GM18951 (cell line): ENCODE results near the gene ZNF787.

Experiments used
- POLR2A ChIP-seq: IDR thresholded peaks from 4 replicates; pipeline ENCODE4 v1.6.1; 2011; ENCODE audit warnings: mild to moderate bottlenecking; ENCODE audit not compliant: insufficient read length, insufficient read depth; ENCODE audit errors: extremely low read depth
- in situ Hi-C: fragments of 300-500 bp; cut with MboI; formaldehyde crosslinking; loops from one replicate; pipeline ENCODE4 v1.12.0; 2022; ENCODE audit warnings: low sequenced_read_pairs, mixed read lengths, inconsistent platforms; ENCODE audit not compliant: unreplicated experiment

The ZNF787 gene

DNA sequence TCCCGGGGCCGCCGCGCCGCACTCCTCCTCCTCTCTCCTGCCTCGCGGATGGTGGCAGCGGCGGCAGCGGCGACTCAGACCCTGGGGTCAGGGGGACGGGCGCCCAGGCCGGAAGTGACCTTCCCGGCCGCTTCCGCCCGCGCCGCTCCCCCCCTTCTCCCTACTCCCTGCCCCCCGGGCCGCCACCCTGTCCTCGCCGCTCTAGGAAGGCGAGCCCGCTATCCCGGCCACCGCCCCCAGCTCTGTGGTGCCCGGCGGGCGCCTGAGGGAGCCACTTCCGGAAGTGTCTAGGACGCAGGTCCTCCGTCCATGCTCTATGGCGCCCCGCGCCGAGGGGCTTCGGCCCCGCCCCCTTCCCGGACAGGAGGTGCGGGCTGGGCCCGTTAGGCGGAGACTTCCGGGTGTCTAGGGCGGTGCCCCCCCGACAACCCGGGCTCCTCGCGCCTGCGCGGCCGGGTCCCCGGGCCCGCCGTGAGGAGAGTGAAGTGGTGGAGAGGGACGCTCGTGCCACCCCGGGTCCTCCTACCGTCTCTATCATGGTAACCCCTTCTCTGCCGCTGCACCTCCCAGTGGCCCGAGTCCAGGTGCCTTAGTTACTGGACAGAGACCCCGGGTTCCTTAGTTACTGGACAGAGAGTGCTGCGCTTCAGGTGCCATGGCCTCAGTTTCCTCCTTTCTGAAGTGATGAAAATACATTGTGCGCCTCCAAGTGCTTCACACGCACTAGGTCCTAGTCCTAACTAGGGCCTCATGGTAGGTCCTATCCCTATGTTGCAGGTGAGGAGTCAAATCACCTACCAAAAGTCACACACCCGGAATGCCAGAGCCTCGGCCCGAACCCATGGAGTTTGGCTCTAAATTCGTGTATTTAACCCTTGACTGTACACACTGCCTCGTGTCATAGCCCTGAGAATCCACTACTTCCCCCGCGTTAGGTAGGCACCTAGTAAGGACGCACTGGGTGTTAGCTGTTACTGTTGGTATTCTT is at the start of gene ZNF787:
TSS of gene ZNF787 (minus strand) at position 116 of the 988 bp plus-strand sequence. CDS start 18,078 bp downstream, outside the sequence.
- in situ Hi-C loops: no loop called here

GRCh38 chr19:56170261-56170660 is 49.2 kb upstream of the ZNF787 start:
- in situ Hi-C loops: no loop called here
- no peak for TF ChIP-seq POLR2A

More for the DNA sequence above, at the start of gene ZNF787:
- TF ChIP-seq POLR2A: peak; percentile 81

DNA sequence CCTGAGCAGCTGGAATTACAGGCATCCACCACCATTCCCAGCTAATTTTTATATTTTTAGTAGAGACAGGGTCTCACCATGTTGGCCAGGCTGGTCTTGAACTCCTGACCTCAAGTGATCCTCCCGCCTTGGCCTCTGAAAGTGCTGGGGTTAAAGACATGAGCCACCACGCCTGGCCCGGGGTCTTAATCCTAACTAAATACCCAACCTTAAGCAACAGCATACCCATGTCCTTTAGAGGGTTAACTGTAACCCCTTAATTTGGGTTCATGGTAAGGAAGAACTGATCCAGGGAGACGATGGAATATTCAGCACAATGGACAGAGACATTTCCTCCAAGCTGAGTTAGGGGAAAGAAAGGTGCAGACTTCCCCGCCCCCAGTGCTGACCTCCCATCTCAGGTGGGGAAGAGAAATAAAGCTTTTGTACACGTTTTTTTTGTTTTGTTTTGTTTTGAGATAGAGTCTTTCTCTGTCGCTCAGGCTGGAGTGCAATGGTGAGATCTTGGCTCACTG is 46.0 kb upstream of the ZNF787 start:
- TF ChIP-seq POLR2A: no peak

DNA sequence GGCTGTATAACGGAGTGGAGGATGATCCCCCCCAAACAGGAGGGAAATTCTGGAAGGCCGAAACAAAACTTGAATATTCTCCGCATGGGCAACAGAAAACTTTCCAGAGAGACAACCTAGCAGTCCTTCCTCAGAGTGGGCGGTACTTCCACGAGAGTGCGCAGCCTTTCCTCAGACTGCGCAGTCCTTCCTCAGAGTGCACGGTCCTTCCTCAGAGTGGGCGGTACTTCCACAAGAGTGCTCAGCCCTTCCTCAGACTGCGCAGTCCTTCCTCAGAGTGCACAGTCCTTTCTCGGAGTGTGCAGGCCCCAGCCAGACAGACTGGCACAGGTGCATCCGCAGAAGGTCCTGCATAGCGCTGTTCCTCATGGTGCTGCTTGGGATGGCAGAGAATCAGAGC is 42.0 kb upstream of the ZNF787 start:
- no peak for TF ChIP-seq POLR2A
- in situ Hi-C loops: no loop called here

More for the DNA sequence above, 46.0 kb upstream of the ZNF787 start:
- in situ Hi-C loops: loop anchor here (5.0 kb wide), 1 partner anchor 90 kb away; no protein-coding TSS in a partner anchor

GRCh38 chr19:56162258-56162657 is 41.2 kb upstream of the ZNF787 start:
- in situ Hi-C loops: no loop called here
- TF ChIP-seq POLR2A: no peak

DNA sequence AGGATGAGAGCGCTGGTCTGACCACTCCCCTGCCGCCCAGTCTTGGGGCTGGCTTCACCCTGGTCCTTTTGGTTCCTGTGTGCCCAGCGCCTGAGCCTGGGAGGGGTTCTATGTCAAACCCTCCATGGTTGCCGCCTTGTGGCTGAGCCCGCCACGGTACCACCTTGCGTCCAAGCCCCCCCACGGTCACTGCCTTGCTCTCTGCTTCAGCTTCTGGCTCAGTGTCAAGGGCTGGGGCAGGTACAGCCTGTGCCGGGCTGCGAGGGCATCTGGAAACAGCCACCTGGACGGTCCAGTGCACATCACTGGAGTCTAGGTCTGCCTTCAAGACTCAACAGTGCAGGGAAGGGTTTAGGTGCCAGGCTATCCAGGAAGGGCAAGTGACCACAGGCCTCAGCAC is 40.4 kb upstream of the ZNF787 start:
- in situ Hi-C loops: no loop called here
- TF ChIP-seq POLR2A: no peak

DNA sequence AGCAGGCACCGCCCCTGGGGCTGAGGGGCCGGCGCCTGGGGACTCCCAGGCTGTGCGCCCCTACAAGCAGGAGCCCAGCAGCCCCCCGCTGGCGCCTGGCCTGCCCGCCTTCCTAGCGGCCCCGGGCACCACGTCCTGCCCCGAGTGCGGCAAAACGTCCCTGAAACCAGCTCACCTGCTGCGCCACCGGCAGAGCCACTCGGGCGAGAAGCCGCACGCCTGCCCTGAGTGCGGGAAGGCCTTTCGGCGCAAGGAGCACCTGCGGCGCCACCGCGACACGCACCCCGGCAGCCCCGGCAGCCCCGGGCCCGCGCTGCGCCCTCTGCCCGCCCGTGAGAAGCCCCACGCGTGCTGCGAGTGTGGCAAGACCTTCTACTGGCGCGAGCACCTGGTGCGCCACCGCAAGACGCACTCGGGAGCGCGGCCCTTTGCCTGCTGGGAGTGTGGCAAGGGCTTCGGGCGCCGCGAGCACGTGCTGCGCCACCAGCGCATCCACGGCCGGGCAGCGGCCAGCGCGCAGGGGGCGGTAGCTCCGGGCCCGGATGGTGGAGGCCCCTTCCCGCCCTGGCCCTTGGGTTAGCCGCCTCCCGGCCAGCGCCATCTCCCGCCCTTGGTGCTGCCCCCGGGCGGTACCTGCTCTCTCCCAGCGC is 38.7 kb upstream of the ZNF787 start:
- in situ Hi-C loops: no loop called here
- no peak for TF ChIP-seq POLR2A

DNA sequence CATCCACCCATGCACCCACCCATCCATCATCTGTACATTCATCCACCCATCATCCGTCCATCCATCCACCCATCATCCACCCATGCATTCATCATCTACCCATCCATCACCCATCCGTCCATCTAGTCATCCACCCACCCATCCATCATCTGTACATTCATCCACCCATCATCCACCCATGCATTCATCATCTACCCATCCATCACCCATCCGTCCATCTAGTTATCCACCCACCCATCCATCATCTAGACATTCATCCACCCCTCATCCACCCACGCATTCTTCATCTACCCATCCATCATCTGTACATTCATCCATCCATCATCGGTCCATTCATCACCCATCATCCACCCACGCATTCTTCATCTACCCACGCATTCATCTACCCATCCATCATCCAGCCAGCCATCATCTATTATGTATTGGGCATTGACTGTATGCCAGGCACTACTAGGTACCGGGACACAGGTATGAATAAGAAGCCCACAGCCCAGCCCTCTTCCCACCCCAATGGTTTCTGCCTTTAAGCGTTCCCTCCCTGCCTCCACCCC is 38.0 kb upstream of the ZNF787 start:
- no peak for TF ChIP-seq POLR2A
- in situ Hi-C loops: no loop called here

DNA sequence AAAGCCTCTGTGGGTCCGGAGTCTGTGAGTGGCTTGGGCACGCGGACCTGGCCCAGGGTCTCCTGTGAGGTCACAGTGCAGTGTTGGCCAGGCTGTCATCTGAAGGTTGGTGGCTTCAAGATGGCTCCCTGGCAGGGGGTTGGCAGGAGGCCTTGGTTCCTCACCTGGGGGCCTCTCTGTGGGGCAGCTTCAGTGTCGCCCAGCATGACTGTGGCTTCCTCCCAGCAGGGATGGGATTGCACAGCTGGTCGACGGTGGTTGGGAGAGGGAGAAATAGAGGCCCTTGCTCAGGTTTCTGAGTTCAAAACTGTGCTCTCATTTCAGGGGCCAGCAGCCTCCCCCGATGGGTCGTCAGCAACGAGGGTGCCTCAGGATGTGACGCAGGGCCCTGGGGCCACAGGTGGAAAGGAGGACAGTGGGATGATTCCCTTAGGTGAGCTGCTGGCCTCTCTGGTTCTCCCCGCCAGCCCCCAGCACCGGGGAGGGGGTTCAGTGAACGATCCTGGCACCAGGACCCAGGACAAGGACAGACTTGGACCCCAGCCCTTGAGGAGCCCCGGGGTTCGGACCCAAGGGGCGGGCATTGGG is 37.2 kb upstream of the ZNF787 start:
- in situ Hi-C loops: no loop called here
- no peak for TF ChIP-seq POLR2A

DNA sequence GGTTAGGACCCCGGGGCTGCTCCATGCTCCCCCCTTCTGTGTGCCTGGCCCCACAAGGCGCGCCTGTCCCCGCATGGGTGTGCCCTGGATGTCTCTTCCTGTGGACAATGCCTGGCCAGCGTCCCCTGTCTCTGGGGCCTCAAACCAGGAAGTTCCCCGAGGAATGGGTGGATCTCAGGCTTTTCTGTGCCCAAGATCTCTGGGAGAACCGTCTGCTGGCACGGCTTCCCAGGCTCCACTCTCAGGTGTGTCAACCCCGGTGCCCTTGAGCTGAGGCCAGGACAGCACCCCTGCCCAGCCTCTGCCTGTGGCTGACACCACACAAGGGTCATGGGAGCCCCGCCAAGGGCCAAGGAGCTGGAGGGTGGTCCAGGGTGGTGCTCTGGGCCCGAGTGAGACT is 35.7 kb upstream of the ZNF787 start:
- in situ Hi-C loops: no loop called here
- TF ChIP-seq POLR2A: no peak

GRCh38 chr19:56155124-56155687 is 34.1 kb upstream of the ZNF787 start:
- in situ Hi-C loops: no loop called here
- no peak for TF ChIP-seq POLR2A

- no peak for TF ChIP-seq POLR2A
Measured at GRCh38 chr19:56153507-56153906, 32.4 kb upstream of the ZNF787 start.

More at GRCh38 chr19:56153507-56153906, 32.4 kb upstream of the ZNF787 start:
- in situ Hi-C loops: no loop called here
